GM21576 (cell line): ENCODE data around the gene BTD.

Experiments used
- ATAC-seq: cut with Tn5 transposase; IDR thresholded peaks from one replicate; pipeline ENCODE4 v1.9.1; 2021; ENCODE audit warnings: mild to moderate bottlenecking, moderate library complexity; ENCODE audit not compliant: unreplicated experiment

Gene BTD

DNA sequence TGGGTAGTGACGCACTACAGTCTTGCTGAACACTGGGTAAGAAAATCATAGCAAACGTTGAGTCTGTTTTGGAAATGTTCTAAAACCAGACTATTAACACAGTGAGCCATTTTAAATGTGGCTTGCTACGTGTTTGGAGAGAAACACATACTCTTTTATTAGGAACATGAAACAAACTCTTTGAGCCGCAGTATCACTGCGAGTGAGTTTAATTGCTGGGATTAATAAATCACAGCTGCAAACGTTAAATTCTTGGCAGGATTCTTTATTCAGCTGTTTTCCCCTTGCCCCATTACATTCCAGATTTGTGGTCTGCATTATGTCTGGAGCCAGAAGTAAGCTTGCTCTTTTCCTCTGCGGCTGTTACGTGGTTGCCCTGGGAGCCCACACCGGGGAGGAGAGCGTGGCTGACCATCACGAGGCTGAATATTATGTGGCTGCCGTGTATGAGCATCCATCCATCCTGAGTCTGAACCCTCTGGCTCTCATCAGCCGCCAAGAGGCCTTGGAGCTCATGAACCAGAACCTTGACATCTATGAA is 33.6 kb downstream of the BTD start:
- no peak for ATAC-seq

DNA sequence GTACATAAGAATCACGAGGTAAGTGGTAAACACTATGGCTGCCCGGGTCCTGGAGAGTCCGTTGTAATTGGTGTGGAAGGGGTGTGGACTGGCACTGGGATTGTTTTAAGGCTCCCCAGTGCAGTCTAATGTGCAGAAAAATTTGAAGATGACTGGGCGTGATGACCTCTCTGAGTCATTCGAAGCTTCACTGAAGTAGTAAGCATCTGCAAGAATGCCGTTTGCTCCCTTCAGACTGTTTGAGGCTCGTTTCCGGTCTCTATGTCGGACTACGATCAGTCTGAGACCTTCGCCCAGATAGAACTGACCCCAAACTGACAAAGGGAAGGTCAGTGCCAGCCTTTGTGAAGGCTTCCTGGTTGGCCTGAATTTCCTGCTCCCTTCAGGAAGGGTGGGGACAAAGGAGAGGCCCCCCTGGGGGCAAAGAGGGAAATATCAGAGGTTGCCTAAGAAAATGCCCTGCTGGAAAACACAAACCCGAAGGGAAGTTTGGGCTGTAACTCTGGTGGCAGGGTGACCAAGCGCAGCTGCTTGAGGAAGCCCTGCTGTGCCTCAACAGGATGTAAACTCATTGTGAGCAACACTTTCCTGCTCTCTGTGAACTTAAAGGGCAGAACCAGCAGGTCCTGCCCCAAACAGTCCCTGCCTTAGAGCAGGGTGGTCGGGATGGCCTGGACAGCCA is 34.6 kb downstream of the BTD start:
- ATAC-seq: peak; percentile 45

DNA sequence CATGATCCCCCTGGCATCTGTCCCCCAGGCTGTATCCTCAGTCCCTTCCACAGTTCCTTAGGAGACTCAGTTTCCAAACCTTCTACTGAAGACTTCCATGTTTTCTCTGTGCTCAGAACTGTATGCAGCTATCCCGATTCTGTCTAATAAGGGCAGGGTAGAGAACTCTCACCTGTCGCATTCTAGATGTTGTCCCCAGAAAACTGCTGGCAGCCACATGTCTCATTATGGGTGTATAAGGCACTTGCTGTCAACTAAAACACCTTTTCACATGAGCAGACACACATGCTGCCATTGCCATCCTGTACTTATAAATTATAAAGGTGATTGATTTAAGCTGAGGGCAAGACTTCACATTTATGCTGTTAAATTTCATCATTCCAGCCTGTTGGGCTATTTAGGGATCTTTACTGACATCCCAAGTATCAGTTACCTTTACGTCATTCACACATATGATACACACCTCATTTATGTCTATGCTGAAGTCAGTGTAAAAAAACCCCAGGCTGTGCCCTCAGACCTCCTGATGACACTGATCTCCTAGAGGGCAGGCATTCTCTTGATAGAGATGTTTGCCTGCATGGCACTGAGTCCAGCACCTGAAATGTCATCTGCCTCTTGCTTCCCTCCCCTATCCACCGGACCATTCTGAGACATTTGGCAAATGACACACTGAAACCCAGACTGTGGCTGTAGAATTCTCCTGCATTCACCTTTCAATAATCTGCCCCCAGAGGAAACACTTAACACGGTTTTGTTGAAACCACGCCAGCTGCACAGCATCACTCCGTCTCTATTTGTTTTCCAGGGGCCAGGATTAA is 35.8 kb downstream of the BTD start:
- ATAC-seq: no peak

- ATAC-seq: no peak
These were observed 36.8 kb downstream of the BTD start for GRCh38 chr3:15638193-15638890.

DNA sequence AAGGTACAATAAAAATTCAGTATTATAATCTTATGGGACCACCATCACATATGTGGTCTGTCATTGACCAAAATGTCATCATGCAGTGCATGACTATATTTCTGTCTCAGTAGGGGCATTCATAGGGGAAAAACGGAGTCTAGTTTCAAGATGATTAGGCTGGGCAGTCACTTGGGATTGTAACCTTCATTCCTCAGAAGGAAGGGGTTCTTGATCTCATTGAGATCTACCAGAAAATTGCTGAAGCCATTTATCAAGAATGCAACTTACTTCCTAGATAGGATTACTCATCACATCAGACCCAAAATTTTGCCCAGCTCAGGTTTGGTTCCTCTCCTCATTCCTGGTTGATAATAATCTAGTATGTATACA is 37.3 kb downstream of the BTD start:
- no peak for ATAC-seq

- ATAC-seq: no peak
These were observed 43.7 kb downstream of the BTD start for GRCh38 chr3:15645246-15645645.

DNA sequence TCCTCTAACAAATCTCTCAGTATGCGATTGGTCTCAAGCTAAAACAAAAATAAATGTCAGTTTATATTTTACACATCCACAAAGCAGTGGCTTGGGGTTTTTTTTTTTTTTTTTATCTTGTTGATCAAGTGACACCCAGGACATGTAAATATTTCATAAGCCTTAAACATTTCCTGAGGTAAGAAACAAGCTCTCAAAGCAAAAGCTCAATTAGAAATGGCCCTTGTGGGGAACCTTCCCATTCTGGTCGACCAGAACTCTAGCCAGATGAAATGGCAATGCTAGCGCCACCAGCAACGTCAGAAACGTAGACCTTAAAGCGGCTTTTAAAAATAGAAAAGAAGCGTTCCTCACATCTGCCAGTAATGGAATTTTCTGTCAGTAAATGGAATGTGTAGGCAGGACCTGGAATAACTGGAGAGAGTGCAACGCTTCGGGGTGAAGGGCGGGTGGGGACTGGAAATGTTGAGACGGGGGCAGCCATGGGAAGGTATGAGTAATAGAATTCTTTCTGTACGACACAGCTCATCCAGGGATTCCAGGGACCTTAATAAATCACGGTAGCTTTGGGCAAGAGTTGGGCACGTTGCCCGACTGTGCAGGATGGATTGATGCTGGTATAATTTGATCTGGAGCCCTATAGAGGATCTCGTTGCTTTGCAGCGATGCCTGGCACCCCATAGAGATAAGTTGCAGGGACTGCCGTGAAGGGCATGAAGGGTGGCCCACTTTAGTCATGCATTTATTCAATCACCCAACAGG is 44.4 kb downstream of the BTD start:
- no peak for ATAC-seq

DNA sequence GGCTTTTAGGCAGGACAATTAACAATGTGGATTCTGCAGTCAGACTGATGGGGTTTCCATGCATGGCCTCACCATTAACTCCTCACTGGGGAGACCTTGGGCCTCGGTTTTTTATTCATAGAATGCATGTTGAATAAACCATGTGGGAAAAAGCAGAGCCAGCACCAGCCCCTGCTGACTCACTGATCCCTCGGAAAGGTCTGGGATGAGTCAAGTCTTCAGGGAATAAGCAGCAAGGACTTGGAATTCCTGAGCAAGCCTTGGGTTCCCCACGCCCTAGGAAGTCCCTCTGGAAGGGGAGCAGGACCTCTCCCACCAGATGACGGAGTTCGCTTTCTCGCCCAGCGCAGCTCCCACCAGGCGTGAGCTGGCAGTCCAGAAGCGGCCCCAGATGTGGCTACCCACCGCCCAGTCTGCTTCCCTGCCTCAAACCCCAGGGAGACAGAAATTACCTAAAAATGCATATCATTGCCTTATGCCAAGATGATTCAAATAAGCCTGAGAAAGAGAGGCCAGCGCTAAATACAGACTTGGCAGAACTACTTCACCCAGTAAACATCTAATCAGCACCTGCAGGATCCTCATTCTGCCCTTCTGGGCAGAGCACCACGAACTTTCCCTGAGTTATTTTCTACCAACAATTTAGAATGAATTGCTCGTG is 45.4 kb downstream of the BTD start:
- ATAC-seq: peak; percentile 12

- ATAC-seq: peak; percentile 96
These were observed 46.1 kb downstream of the BTD start for GRCh38 chr3:15647611-15648167.

DNA sequence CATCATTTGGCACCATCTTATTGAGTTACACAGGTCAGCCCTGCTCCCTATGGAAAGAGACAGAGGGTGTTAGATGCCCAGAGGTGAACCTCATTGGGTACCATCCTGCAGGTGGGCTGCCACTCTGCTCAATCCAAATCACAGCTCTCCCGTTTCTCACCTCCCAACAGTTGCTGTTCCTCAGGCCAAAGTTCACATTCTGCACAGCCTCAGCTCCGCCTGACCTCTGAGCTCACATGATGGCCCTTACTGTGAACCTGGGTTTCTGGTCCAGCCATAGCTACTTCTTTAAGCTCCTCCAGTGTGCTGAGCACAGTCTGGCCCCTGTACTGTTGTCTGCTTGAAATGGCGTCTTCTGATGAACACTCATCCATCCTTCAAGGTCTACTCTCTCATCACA is 47.8 kb downstream of the BTD start:
- ATAC-seq: no peak

GRCh38 chr3:15649858-15650257 is 48.3 kb downstream of the BTD start:
- no peak for ATAC-seq

DNA sequence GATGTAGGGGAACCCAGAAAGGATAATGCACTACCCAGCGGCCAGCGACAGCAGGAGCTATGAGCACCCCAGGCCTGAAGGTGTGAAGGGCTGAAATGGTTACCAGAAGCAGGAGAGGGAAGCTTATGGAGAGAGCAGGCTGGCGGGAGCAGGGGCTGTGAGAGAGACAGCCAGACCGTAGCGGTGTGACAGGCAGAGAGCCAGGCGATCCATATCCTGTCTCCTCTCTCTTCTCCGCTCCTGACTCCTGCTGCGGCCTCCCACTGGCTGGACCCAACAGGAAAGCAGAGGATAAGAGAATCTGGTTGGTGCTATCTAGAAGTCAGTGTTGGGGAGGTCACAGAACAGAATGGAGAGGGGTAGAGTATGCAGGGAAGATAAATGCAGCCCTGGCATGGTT is 49.9 kb downstream of the BTD start:
- ATAC-seq: no peak

DNA sequence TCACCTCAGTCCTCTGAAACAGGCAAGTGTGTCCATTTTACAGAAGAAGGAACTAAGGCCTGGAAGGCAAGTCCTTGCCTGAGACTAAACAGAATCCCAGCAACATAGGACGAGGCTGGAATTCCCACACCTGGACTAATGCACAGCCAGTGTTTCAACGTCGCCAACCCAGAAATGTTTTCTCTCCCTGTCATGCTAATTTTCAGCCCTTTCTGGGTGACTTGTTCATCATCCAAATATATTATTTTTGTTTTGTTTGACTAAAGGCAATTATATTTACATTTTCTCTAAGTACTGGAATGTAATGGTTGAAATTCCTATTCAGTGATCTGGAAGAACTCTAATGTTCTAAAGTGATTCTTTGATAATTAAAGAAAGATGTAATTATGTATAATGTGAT is 51.8 kb downstream of the BTD start:
- no peak for ATAC-seq

DNA sequence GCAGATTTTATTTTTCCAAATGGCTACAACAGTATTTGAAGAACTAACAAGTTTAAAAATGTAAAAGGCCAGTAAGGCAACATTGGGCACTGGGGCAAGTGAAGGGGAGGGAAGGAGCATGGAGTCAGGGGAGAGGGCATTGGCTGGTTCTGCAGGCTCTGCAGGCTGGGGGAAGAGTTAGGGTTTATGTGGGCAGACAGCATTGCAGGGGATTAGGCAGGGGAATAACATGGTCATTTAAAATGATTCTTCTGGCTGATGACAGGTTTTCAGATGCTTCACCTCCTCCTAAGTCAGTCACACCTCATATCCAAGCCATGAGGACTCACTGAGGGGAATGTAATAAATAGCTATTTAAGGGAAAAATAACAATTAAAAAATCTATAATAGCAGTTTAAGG is 52.6 kb downstream of the BTD start:
- no peak for ATAC-seq

DNA sequence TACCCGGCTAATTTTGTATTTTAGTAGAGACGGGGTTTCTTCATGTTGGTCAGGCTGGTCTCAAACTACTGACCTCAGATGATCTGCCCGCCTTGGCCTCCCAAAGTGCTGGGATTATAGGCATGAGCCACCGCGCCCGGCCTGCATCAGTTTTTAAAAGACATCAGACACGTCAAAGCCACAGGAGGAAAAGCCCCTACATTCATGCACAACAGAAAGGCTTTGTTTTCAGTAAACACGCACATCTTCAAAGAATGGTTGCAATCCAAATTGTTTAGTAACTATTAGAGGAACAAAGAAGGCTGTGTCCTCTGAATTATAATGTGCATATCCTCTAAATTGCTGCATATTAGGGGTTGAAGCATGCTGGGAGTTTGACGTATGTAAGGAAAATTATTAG is 53.3 kb downstream of the BTD start:
- ATAC-seq: no peak

GRCh38 chr3:15656342-15656741 is 54.8 kb downstream of the BTD start:
- no peak for ATAC-seq

GRCh38 chr3:15657016-15657415 is 55.5 kb downstream of the BTD start:
- no peak for ATAC-seq

DNA sequence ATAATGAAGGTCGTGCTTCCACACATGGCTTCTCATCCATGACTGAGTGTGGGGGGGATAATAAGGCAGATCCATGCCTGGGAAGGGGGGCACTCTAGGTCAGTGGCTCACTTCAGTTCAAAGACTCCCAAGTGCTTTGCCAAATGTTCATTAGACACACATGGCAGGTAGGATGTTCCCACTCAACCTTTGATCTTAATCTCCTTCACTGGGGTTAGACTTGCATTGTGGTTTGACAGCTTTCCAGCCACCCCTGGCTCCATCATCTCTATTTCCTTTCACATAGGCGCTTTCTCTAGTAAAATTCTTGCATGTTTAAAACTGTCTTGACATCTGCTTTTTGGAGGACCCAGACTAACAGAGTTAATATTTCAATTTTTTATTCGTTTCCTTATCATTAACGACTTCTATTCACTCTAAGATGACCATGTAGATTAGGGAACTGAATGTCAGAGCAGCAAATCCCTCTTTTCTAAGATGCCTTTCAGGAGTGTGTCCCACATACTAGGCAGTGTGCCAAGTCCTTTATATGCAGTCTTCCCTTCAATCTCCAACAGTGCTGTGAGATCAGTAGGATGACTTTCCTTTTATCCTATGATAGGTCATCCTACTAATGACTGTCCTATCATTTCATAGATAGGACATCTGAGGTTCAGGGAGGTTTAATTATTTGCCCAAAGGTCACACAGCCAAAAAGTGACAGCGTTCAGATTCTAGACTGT is 57.9 kb downstream of the BTD start:
- no peak for ATAC-seq
